Adrenal gland (tissue), 5 donors: Measurements from ENCODE around the gene EPB41L1.

ENCODE experiments used
- POLR2A ChIP-seq, 2 donors: fragments of 450-650 bp; IDR thresholded peaks; one replicate each; pipeline ENCODE4 v1.6.1; 2017; ENCODE audit warnings: antibody characterized with exemption in 2 of 2, mild to moderate bottlenecking in 2 of 2, moderate library complexity in 1 of 2
- TF ChIP-seq, protein P1 (sequence below), 6 experiments: fragments of 450-650 bp in 4 of 6; fragments of 200-600 bp in 2 of 6; sonication (generic) in 1 of 6; IDR thresholded peaks; 1 replicate in 5 of 6; 2 replicates in 1 of 6; pipeline versions ENCODE4 v1.5.1 to v1.8.0; 2016 to 2021; ENCODE audit warnings: antibody characterized with exemption in 6 of 6, mild to moderate bottlenecking in 2 of 6, moderate library complexity in 1 of 6
- donor health status: DM: no; HTN: no; CAD: no.

DNA sequence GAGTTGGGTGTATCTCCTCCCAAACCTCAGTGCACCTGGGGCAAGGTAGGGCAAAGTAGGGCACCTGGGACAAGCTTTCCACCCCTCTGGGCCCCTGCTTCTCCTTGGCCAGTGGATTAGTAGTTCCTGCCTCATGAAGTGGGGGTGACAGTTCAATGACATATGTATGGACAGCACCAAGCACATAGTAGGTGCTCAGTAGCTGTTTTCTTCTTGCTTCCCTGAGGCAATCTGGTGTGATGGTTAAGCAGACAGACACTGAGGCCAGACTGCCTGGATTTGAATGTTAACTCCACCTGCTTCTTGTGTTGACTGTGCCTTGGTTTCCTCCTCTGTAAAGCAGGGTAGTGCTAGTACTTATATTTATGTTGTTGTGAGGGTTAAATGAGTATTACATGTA, 25.8 kb downstream of the EPB41L1 start:
- no peak for TF ChIP-seq POLR2A (IDR thresholded peaks at IDR 0.05)
- TF ChIP-seq, protein P1, sequence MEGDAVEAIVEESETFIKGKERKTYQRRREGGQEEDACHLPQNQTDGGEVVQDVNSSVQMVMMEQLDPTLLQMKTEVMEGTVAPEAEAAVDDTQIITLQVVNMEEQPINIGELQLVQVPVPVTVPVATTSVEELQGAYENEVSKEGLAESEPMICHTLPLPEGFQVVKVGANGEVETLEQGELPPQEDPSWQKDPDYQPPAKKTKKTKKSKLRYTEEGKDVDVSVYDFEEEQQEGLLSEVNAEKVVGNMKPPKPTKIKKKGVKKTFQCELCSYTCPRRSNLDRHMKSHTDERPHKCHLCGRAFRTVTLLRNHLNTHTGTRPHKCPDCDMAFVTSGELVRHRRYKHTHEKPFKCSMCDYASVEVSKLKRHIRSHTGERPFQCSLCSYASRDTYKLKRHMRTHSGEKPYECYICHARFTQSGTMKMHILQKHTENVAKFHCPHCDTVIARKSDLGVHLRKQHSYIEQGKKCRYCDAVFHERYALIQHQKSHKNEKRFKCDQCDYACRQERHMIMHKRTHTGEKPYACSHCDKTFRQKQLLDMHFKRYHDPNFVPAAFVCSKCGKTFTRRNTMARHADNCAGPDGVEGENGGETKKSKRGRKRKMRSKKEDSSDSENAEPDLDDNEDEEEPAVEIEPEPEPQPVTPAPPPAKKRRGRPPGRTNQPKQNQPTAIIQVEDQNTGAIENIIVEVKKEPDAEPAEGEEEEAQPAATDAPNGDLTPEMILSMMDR (IDR thresholded peaks at IDR 0.05), result no peak
